Measurements from ENCODE around the gene EME2.

Gene EME2

GRCh38 chr16:1745900-1746692, 26.5 kb upstream of the EME2 start:
- DNase-seq (ENCODE audit: low spot score) = no peak

GRCh38 chr16:1746693-1747195, 25.9 kb upstream of the EME2 start:
- no peak for DNase-seq (ENCODE audit: low spot score)

GRCh38 chr16:1747934-1748333, 24.7 kb upstream of the EME2 start:
- DNase-seq (ENCODE audit: low spot score) = no peak

- DNase-seq (ENCODE audit: low spot score) = no peak
These were observed 23.2 kb upstream of the EME2 start for GRCh38 chr16:1749152-1750117.

GRCh38 chr16:1751946-1752345, 20.7 kb upstream of the EME2 start:
- no peak for DNase-seq (ENCODE audit: low spot score)

- DNase-seq (ENCODE audit: low spot score) = no peak
These were observed 19.8 kb upstream of the EME2 start for GRCh38 chr16:1752853-1753252.

- no peak for DNase-seq (ENCODE audit: low spot score)
These were observed 18.4 kb upstream of the EME2 start for GRCh38 chr16:1754204-1754603.

GRCh38 chr16:1757714-1758461, 14.7 kb upstream of the EME2 start:
- DNase-seq (ENCODE audit: low spot score) = no peak

GRCh38 chr16:1758923-1759322, 13.7 kb upstream of the EME2 start:
- DNase-seq (ENCODE audit: low spot score) = no peak

GRCh38 chr16:1759511-1759910, 13.1 kb upstream of the EME2 start:
- no peak for DNase-seq (ENCODE audit: low spot score)

GRCh38 chr16:1760911-1761310, 11.7 kb upstream of the EME2 start:
- no peak for DNase-seq (ENCODE audit: low spot score)

GRCh38 chr16:1761751-1762150, 10.9 kb upstream of the EME2 start:
- DNase-seq (ENCODE audit: low spot score) = no peak

GRCh38 chr16:1762196-1762878, 10.3 kb upstream of the EME2 start:
- DNase-seq (ENCODE audit: low spot score) = no peak

- DNase-seq (ENCODE audit: low spot score) = no peak
These were observed 9.6 kb upstream of the EME2 start for GRCh38 chr16:1762879-1763520.

GRCh38 chr16:1763521-1764511, 8.8 kb upstream of the EME2 start:
- DNase-seq (ENCODE audit: low spot score) = no peak

GRCh38 chr16:1764971-1765370, 7.6 kb upstream of the EME2 start:
- DNase-seq (ENCODE audit: low spot score) = no peak

GRCh38 chr16:1765826-1766225, 6.8 kb upstream of the EME2 start:
- no peak for DNase-seq (ENCODE audit: low spot score)

- no peak for DNase-seq (ENCODE audit: low spot score)
These were observed 6.4 kb upstream of the EME2 start for GRCh38 chr16:1766231-1766630.

- no peak for DNase-seq (ENCODE audit: low spot score)
These were observed 5.9 kb upstream of the EME2 start for GRCh38 chr16:1766701-1767100.
